HCT116 (cell line): ENCODE results near the gene CKS1B. TPM values are rescaled to one million over a fixed set of nuclear protein-coding genes. Genes with fewer than 3 reads are reported as not detected.

Source experiments
- ATAC-seq: fragments of 200-7000 bp; cut with Tn5 transposase; 2 replicates; pipeline ENCODE4 v1.9.1; 2020; ENCODE audit warnings: mild to moderate bottlenecking, moderate library complexity
- BruUV-seq: library from RNA; stranded (reverse); fragments of 400-500 nt; replicated peaks from 2 replicates; lab custom pipeline; 2021; lab: Mats Ljungman, UMichigan
- CTCF ChIA-PET: fragments of 300-600 bp; sonication (Branson Sonifier 250); formaldehyde crosslinking; loops from one replicate; lab custom pipeline; 2021; ENCODE audit warnings: antibody characterized with exemption; lab: Charles Lee
- POLR2A ChIA-PET: fragments of 300-600, 350-600 bp; sonication (Branson Sonifier 250); formaldehyde crosslinking; loops from one replicate; lab custom pipeline; 2021; ENCODE audit warnings: antibody characterized with exemption; lab: Charles Lee
- RAD21 ChIA-PET, 2 experiments: fragments of 300-600 bp; sonication (Branson Sonifier 250); formaldehyde crosslinking; loops; one replicate each; lab custom pipeline; 2023; ENCODE audit warnings: low total read pairs in 2 of 2; ENCODE audit not compliant: uncharacterized antibody in 2 of 2, unreplicated experiment in 2 of 2, low non-redundant PET in 1 of 2; lab: Charles Lee
- DNase-seq: peaks from one replicate; pipeline ENCODE4 v3.0.0-alpha.2; 2010; ENCODE audit warnings: low read depth, low spot score
- H2AFZ ChIP-seq: fragments of 200-600 bp; shearing (Covaris generic), sonication (generic); 2 replicates; pipeline ENCODE4 v1.6.1; 2017; ENCODE audit warnings: low read depth, mixed run types, mixed read lengths, antibody characterized with exemption, low read length; ENCODE audit not compliant: poor library complexity, severe bottlenecking
- H3K27ac ChIP-seq: 2 replicates; pipeline ENCODE4 v1.5.1; 2012; ENCODE audit warnings: low read depth, low read length
- H3K27me3 ChIP-seq: fragments of 200-600 bp; sonication (generic); 2 replicates; pipeline ENCODE4 v1.6.1; 2016; ENCODE audit warnings: mixed run types, low read length, mixed read lengths; ENCODE audit not compliant: insufficient read depth
- H3K36me3 ChIP-seq, 2 experiments: fragments of 200-500 bp in 1 of 2; fragments of 200-600 bp in 1 of 2; sonication (Bioruptor generic) in 1 of 2; sonication (generic) in 1 of 2; 2 replicates each; pipeline versions ENCODE4 v1.5.1 to v1.6.1; 2014 to 2016; ENCODE audit warnings: low read length in 2 of 2, inconsistent platforms in 1 of 2, mixed read lengths in 1 of 2, mixed run types in 1 of 2; ENCODE audit not compliant: insufficient read depth in 2 of 2, control insufficient read depth in 1 of 2
- H3K4me1 ChIP-seq, 2 experiments: fragments of 200-600 bp in 1 of 2; sonication (generic) in 1 of 2; 2 replicates each; pipeline versions ENCODE4 v1.5.1 to v1.6.1; 2012 to 2017; ENCODE audit warnings: low read length in 2 of 2, inconsistent platforms in 1 of 2, mild to moderate bottlenecking in 1 of 2, mixed read lengths in 1 of 2, mixed run types in 1 of 2, moderate library complexity in 1 of 2; ENCODE audit not compliant: insufficient read depth in 2 of 2, control insufficient read depth in 1 of 2
- H3K4me2 ChIP-seq: fragments of 200-600 bp; sonication (generic); 2 replicates; pipeline ENCODE4 v1.6.1; 2017; ENCODE audit warnings: mixed run types, low read length, mixed read lengths
- H3K4me3 ChIP-seq, 2 experiments: fragments of 200-600 bp in 1 of 2; sonication (generic) in 1 of 2; replicated peaks in 1 of 2; 2 replicates each; pipeline ENCODE4 v1.5.1; 2011 to 2016; ENCODE audit warnings: low read length in 2 of 2, control low read depth in 1 of 2, low read depth in 1 of 2, mild to moderate bottlenecking in 1 of 2, mixed read lengths in 1 of 2, mixed run types in 1 of 2
- H3K79me2 ChIP-seq: fragments of 200-600 bp; sonication (generic); 2 replicates; pipeline ENCODE4 v1.6.1; 2017; ENCODE audit warnings: mild to moderate bottlenecking, mixed run types, low read length, moderate library complexity, mixed read lengths; ENCODE audit not compliant: insufficient read depth
- H3K9ac ChIP-seq: fragments of 200-600 bp; sonication (generic); 2 replicates; pipeline ENCODE4 v1.6.1; 2016; ENCODE audit warnings: low read length, mixed read lengths
- H3K9me2 ChIP-seq: fragments of 200-600 bp; sonication (generic), shearing (Covaris generic); 2 replicates; pipeline ENCODE4 v1.6.1; 2017; ENCODE audit warnings: mixed run types, mild to moderate bottlenecking, moderate library complexity; ENCODE audit not compliant: insufficient read depth
- H3K9me3 ChIP-seq, 2 experiments: fragments of 200-500 bp in 1 of 2; fragments of 200-600 bp in 1 of 2; sonication (Bioruptor generic) in 1 of 2; sonication (generic) in 1 of 2; 2 replicates each; pipeline ENCODE4 v1.6.1; 2014 to 2017; ENCODE audit warnings: low read length in 2 of 2, mixed read lengths in 2 of 2, inconsistent platforms in 1 of 2, low read depth in 1 of 2, mild to moderate bottlenecking in 1 of 2, mixed run types in 1 of 2, moderate library complexity in 1 of 2; ENCODE audit not compliant: control insufficient read depth in 1 of 2, insufficient read depth in 1 of 2
- H4K20me1 ChIP-seq: fragments of 200-600 bp; sonication (generic), shearing (Covaris generic); 2 replicates; pipeline ENCODE4 v1.6.1; 2017; ENCODE audit warnings: mixed run types, mild to moderate bottlenecking, moderate library complexity; ENCODE audit not compliant: insufficient read depth
- JUND ChIP-seq: IDR thresholded peaks from 2 replicates; pipeline ENCODE4 v1.6.1; 2012
- POLR2A ChIP-seq: IDR thresholded peaks from 2 replicates; pipeline ENCODE4 v1.7.0; 2011; ENCODE audit warnings: borderline replicate concordance; ENCODE audit not compliant: insufficient read depth, insufficient read length; ENCODE audit errors: extremely low read depth
- POLR2AphosphoS5 ChIP-seq: IDR thresholded peaks from 2 replicates; pipeline ENCODE4 v1.6.1; 2011; ENCODE audit warnings: mild to moderate bottlenecking, low read depth, low read length, moderate library complexity
- REST ChIP-seq: IDR thresholded peaks from 2 replicates; pipeline ENCODE4 v1.6.1; 2012; ENCODE audit warnings: low read depth
- SIN3A ChIP-seq: IDR thresholded peaks from 2 replicates; pipeline ENCODE4 v1.6.1; 2012; ENCODE audit warnings: low read depth
- ZBTB33 ChIP-seq: IDR thresholded peaks from 2 replicates; pipeline ENCODE4 v1.6.1; 2011; ENCODE audit warnings: mild to moderate bottlenecking, low read length, moderate library complexity; ENCODE audit not compliant: insufficient replicate concordance; ENCODE audit errors: extremely low read depth
- ZFX ChIP-seq: fragments of 450-650 bp; IDR thresholded peaks from 2 replicates; pipeline ENCODE4 v1.6.1; 2017
- intact Hi-C: fragments of 100-400 bp; cut with micrococcal nuclease; formaldehyde crosslinking; loops from 2 replicates; pipeline ENCODE4 v1.10.0; 2022
- total RNA-seq: library from RNA; stranded (reverse); gene quantifications from one replicate; pipeline ENCODE4 v1.2.1, GENCODE V29; 2021; ENCODE audit not compliant: unreplicated experiment

Gene CKS1B
- total RNA-seq, 1 experiment from 2014 or later = 229 TPM

GRCh38 chr1:154970631-154971340, 3.7 kb upstream of the CKS1B start, which contains the start of gene SHC1:
Gene SHC1 (minus strand): TSS chr1:154970747. CDS start chr1:154970526, 221 bp downstream.
- no peaks in the 10 kb centered on the region for H3K9me3 ChIP-seq
- no peaks in the 10 kb centered on the region for H3K9me2 ChIP-seq
- peaks cover 86% of the 10 kb centered on the region for H3K79me2 ChIP-seq
- no peak within 1 kb of the TSS for H2AFZ ChIP-seq
- H3K36me3 ChIP-seq = peaks cover 12 to 34% of the 10 kb centered on the region in 2 experiments; a peak in 3 of 4 replicates
- H3K27ac ChIP-seq = peak within 1 kb of the TSS; percentile 86
- peaks cover 33 to 54% of the 10 kb centered on the region in 2 experiments for H3K4me1 ChIP-seq
- no peaks in the 10 kb centered on the region for H3K27me3 ChIP-seq
- intact Hi-C loops = loop anchor here (5.0 kb wide), 2 partner anchors 92 to 167 kb away; partner anchors contain the start of genes EFNA4 and SLC50A1
- no peak for DNase-seq
- peak; percentile 61 for ATAC-seq
- H3K4me2 ChIP-seq = peak within 1 kb of the TSS; percentile 90
- CTCF ChIA-PET = interaction anchor here (1.0 to 2.0 kb wide), 7 partner anchors 9 to 114 kb away, joined by 3 to 15 read pairs (median 5); partner anchors contain the start of genes ADAM15 and PYGO2
- POLR2A ChIA-PET = interaction anchor here (1.0 to 5.4 kb wide), 10 partner anchors 9 to 34 kb away, joined by 3 to 46 read pairs (median 6); partner anchors contain the start of genes FLAD1, PBXIP1, PMVK and PYGO2
- peak within 1 kb of the TSS; percentile 40 to 70 for H3K4me3 ChIP-seq
- peak within 1 kb of the TSS; percentile 86 for H3K9ac ChIP-seq
- RAD21 ChIA-PET = interaction anchor here (0.6 to 1.0 kb wide), 2 partner anchors 29 to 47 kb away, joined by 3 read pairs; no protein-coding TSS in a partner anchor
- BruUV-seq = no TSS peak
- no peaks in the 10 kb centered on the region for H4K20me1 ChIP-seq
- TF ChIP-seq JUND = no peak
- peak; percentile 71 for TF ChIP-seq POLR2A
- TF ChIP-seq POLR2AphosphoS5 = peak; percentile 85
- TF ChIP-seq, all 23 proteins: peak for 2

GRCh38 chr1:154971341-154971998, 3.0 kb upstream of the CKS1B start:
- BruUV-seq = no TSS peak
- DNase-seq (no peak), ATAC-seq (no peak)
- H3K4me1 ChIP-seq = peaks cover 38 to 58% of the 10 kb centered on the region in 2 experiments
- POLR2A ChIA-PET = interaction anchor here (0.6 to 5.4 kb wide), 17 partner anchors 7 to 88 kb away, joined by 3 to 46 read pairs (median 5); partner anchors contain the start of genes FLAD1, PBXIP1 and PYGO2
- H3K9me2 ChIP-seq = no peaks in the 10 kb centered on the region
- peak overlapping the region; percentile 90 for H3K4me2 ChIP-seq
- no peaks in the 10 kb centered on the region for H3K9me3 ChIP-seq
- TF ChIP-seq ZBTB33 (no peak), SIN3A (no peak), REST (no peak), ZFX (no peak)
- H2AFZ ChIP-seq = no peak overlapping the region
- H3K79me2 ChIP-seq = peaks cover 88% of the 10 kb centered on the region
- H3K27ac ChIP-seq = peak overlapping the region; percentile 86
- H3K9ac ChIP-seq = peak overlapping the region; percentile 86
- no peaks in the 10 kb centered on the region for H3K27me3 ChIP-seq
- H4K20me1 ChIP-seq = no peaks in the 10 kb centered on the region
- intact Hi-C loops = loop anchor here (5.0 kb wide), 2 partner anchors 91 to 166 kb away; partner anchors contain the start of genes EFNA4 and SLC50A1
- RAD21 ChIA-PET = interaction anchor here in 1 of 2 experiments (0.7 kb wide), 1 partner anchor 114 kb away, joined by 3 read pairs; no protein-coding TSS in a partner anchor
- CTCF ChIA-PET = interaction anchor here (0.7 to 2.6 kb wide), 9 partner anchors 10 to 114 kb away, joined by 3 to 15 read pairs (median 5); partner anchors contain the start of genes ADAM15 and PYGO2
- H3K4me3 ChIP-seq = peak overlapping the region; percentile 40 to 70
- peaks cover 9 to 27% of the 10 kb centered on the region in 2 experiments; a peak in 3 of 4 replicates for H3K36me3 ChIP-seq
